Neural progenitor cell (in vitro differentiated cells): ENCODE results near the gene PRR7. TPM values are rescaled to one million over a fixed set of nuclear protein-coding genes. Genes with fewer than 3 reads are reported as not detected.

ENCODE experiments used
- DNase-seq: peaks from one replicate; pipeline ENCODE4 v3.0.0-alpha.2; 2016; ENCODE audit warnings: low spot score
- H2AFZ ChIP-seq: fragments of 200-600 bp; sonication (generic); replicated peaks from 2 replicates; pipeline ENCODE4 v1.6.1; 2016; ENCODE audit warnings: antibody characterized with exemption
- H3F3A ChIP-seq: fragments of 200-600 bp; sonication (generic); 2 replicates; pipeline ENCODE4 v1.6.1; 2016; ENCODE audit warnings: antibody characterized with exemption, low read depth
- H3K27ac ChIP-seq: fragments of 200-600 bp; sonication (generic); 2 replicates; pipeline ENCODE4 v1.5.1; 2016; ENCODE audit warnings: mild to moderate bottlenecking
- H3K27me3 ChIP-seq: fragments of 200-600 bp; sonication (generic); 2 replicates; pipeline ENCODE4 v1.6.1; 2016; ENCODE audit warnings: mild to moderate bottlenecking, moderate library complexity
- H3K36me3 ChIP-seq: fragments of 200-600 bp; sonication (generic); 2 replicates; pipeline ENCODE4 v1.5.1; 2016
- H3K4me1 ChIP-seq: fragments of 200-600 bp; sonication (generic); 2 replicates; pipeline ENCODE4 v1.6.1; 2016; ENCODE audit warnings: mixed run types
- H3K4me2 ChIP-seq: fragments of 200-600 bp; sonication (generic); 2 replicates; pipeline ENCODE4 v1.6.1; 2016
- H3K4me3 ChIP-seq: fragments of 200-600 bp; sonication (generic); 2 replicates; pipeline ENCODE4 v1.5.1; 2016
- H3K79me2 ChIP-seq: fragments of 200-600 bp; sonication (generic); 2 replicates; pipeline ENCODE4 v1.6.1; 2016; ENCODE audit warnings: low read depth
- H3K9ac ChIP-seq: fragments of 200-600 bp; sonication (generic); 2 replicates; pipeline ENCODE4 v1.6.1; 2016
- H3K9me3 ChIP-seq: fragments of 200-600 bp; sonication (generic); 2 replicates; pipeline ENCODE4 v1.5.1; 2016; ENCODE audit warnings: low read depth
- H4K20me1 ChIP-seq: fragments of 200-600 bp; sonication (generic); 2 replicates; pipeline ENCODE4 v1.6.1; 2016; ENCODE audit warnings: low read depth
- H3K27ac Mint-ChIP-seq: 3 replicates; pipeline ENCODE4 v1.8.0; 2021; ENCODE audit warnings: mixed read lengths
- H3K27me3 Mint-ChIP-seq: 2 replicates; pipeline ENCODE4 v1.8.0; 2022; ENCODE audit warnings: low read depth, mild to moderate bottlenecking, inconsistent platforms, moderate library complexity, mixed read lengths; ENCODE audit not compliant: insufficient read depth
- H3K36me3 Mint-ChIP-seq: 3 replicates; pipeline ENCODE4 v1.8.0; 2021; ENCODE audit warnings: mixed read lengths
- H3K4me1 Mint-ChIP-seq: 3 replicates; pipeline ENCODE4 v1.8.0; 2021; ENCODE audit warnings: mixed read lengths
- H3K4me3 Mint-ChIP-seq: 3 replicates; pipeline ENCODE4 v1.8.0; 2021; ENCODE audit warnings: mild to moderate bottlenecking, moderate library complexity, mixed read lengths
- H3K9me3 Mint-ChIP-seq: 3 replicates; pipeline ENCODE4 v1.8.0; 2020; ENCODE audit warnings: mixed read lengths
- EZH2 ChIP-seq: fragments of 200-600 bp; sonication (generic); IDR thresholded peaks from 2 replicates; pipeline ENCODE4 v1.6.1; 2017; ENCODE audit warnings: antibody characterized with exemption, mild to moderate bottlenecking, moderate library complexity
- EZH2phosphoT487 ChIP-seq: fragments of 200-600 bp; sonication (generic); IDR thresholded peaks from 2 replicates; pipeline ENCODE4 v1.6.1; 2017; ENCODE audit warnings: antibody characterized with exemption
- total RNA-seq: library from RNA; depleted of rRNA; stranded (reverse); fragments of >200 nt; gene quantifications from 2 replicates; pipeline ENCODE4 v1.2.3, GENCODE V29; 2015; ENCODE audit warnings: low replicate concordance
- TF ChIP-seq, protein P1 (sequence below): fragments of 200-600 bp; sonication (generic); IDR thresholded peaks from 2 replicates; pipeline ENCODE4 v1.5.1; 2017; ENCODE audit warnings: antibody characterized with exemption, mild to moderate bottlenecking

PRR7 gene
- total RNA-seq, 1 donor from 2014 or later, result 4.5 TPM

DNA sequence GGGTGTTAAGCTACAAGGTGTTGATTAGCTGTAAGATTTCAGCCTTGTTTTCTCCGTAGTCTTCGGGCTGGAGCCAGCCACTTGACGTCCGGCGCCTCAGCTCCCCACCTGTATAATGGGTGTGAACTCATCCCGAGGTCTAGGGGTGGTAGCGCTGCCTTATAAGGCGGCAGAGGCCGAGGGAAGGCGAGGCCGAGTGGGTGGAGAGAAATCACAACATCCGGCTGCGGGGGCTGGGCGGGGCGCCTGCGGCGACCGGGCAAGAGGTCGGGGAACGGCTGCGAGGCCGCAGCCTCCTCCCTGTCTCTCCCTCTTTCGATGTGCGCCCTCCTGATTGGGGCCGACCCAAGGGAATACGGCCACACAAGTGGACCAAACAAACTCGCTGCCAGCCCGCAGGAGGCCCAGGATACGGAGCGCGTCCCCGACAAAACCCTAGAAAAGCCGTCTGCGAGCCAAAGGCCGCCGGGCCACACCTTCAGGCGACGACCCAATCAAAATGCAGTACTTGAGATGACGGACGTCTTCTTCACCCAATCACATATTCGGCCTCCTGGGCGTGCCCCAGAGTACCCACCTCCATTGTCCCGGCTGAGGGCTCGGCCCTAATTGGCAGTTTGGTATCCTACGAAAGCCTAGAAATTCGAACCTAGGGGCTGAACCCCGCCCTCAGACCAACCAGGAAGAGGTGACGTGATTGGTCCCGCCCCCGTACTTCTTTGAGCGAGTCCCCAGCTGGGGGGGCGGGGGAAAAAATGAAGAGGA lies 20.6 kb upstream of the PRR7 start:
- Histone ChIP-seq H3K9ac (no peak overlapping the region), H3K79me2 (peaks cover 32% of the 10 kb centered on the region), H2AFZ (peak overlapping the region; percentile 59), H3K36me3 (no peaks in the 10 kb centered on the region), H3K4me1 (peaks cover 9% of the 10 kb centered on the region), H3K4me3 (peak overlapping the region; percentile 60), H3K27ac (peak overlapping the region; percentile 88), H4K20me1 (peaks cover 31% of the 10 kb centered on the region), H3K9me3 (no peaks in the 10 kb centered on the region), H3F3A (peaks cover 12% of the 10 kb centered on the region), H3K27me3 (no peaks in the 10 kb centered on the region), H3K4me2 (peak overlapping the region; percentile 71)
- Mint-ChIP-seq H3K27me3 (peaks cover 14% of the 10 kb centered on the region), H3K4me1 (peaks cover 28% of the 10 kb centered on the region), H3K36me3 (peaks cover 2% of the 10 kb centered on the region), H3K27ac (peak overlapping the region; percentile 98), H3K9me3 (no peaks in the 10 kb centered on the region), H3K4me3 (peak overlapping the region; percentile 94)
- DNase-seq, result peak; percentile 100
- TF ChIP-seq, protein P1, sequence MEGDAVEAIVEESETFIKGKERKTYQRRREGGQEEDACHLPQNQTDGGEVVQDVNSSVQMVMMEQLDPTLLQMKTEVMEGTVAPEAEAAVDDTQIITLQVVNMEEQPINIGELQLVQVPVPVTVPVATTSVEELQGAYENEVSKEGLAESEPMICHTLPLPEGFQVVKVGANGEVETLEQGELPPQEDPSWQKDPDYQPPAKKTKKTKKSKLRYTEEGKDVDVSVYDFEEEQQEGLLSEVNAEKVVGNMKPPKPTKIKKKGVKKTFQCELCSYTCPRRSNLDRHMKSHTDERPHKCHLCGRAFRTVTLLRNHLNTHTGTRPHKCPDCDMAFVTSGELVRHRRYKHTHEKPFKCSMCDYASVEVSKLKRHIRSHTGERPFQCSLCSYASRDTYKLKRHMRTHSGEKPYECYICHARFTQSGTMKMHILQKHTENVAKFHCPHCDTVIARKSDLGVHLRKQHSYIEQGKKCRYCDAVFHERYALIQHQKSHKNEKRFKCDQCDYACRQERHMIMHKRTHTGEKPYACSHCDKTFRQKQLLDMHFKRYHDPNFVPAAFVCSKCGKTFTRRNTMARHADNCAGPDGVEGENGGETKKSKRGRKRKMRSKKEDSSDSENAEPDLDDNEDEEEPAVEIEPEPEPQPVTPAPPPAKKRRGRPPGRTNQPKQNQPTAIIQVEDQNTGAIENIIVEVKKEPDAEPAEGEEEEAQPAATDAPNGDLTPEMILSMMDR, result no peak
- TF ChIP-seq EZH2, result peak; percentile 46
- no peak for TF ChIP-seq EZH2phosphoT487

DNA sequence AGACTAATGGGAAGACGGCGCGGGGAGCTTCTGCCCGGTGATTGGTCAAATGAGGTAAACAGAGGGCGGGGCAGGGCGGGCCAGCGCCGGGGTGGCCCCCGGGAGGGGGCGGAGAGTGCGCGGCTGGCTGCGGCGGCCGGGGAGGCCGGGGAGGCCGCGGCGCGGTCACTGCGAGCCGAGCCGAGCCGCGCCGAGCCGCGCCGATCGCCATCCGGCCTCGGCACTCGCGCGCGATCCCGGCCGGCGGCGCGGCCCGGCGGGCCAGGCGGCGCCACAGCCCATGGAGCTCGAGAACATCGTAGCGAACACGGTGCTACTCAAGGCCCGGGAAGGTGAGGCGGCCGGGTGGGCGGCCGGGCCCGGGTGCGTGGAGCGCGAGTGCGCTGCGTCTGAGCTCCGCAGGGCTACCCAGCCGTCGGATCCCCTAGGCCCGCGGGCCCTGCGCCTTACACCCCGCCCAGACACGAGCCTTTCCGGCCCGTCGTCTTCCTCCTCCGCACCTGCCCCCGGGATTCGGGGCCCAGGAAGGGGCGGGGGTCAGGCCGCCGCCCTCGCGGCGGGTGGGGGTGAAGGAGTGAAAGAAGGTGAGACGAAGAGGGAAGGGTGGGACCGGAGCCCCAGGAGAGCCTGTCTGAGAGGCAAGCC lies 19.9 kb upstream of the PRR7 start, which contains the start of gene GRK6:
TSS of gene GRK6 (plus strand) at position 111 of the 645 bp plus-strand sequence. CDS start at position 281, 170 bp downstream.
- Mint-ChIP-seq H3K4me1 (peaks cover 28% of the 10 kb centered on the region), H3K4me3 (peak within 1 kb of the TSS; percentile 94), H3K27ac (peak within 1 kb of the TSS; percentile 98), H3K9me3 (no peaks in the 10 kb centered on the region), H3K27me3 (peaks cover 14% of the 10 kb centered on the region), H3K36me3 (peaks cover 2% of the 10 kb centered on the region)
- H3K4me2 ChIP-seq, result peak within 1 kb of the TSS; percentile 90
- H4K20me1 ChIP-seq, result peaks cover 31% of the 10 kb centered on the region
- H3K9ac ChIP-seq, result peak within 1 kb of the TSS; percentile 87
- DNase-seq, result no peak
- peaks cover 9% of the 10 kb centered on the region for H3K4me1 ChIP-seq
- H3K79me2 ChIP-seq, result peaks cover 32% of the 10 kb centered on the region
- peak within 1 kb of the TSS; percentile 88 for H3K27ac ChIP-seq
- no peaks in the 10 kb centered on the region for H3K36me3 ChIP-seq
- TF ChIP-seq, protein P1, result no peak
- TF ChIP-seq EZH2phosphoT487 (no peak), EZH2 (no peak)
- H3K4me3 ChIP-seq, result peak within 1 kb of the TSS; percentile 95
- H2AFZ ChIP-seq, result peak within 1 kb of the TSS; percentile 59
- no peaks in the 10 kb centered on the region for H3K9me3 ChIP-seq
- no peaks in the 10 kb centered on the region for H3K27me3 ChIP-seq
- peaks cover 12% of the 10 kb centered on the region for H3F3A ChIP-seq

DNA sequence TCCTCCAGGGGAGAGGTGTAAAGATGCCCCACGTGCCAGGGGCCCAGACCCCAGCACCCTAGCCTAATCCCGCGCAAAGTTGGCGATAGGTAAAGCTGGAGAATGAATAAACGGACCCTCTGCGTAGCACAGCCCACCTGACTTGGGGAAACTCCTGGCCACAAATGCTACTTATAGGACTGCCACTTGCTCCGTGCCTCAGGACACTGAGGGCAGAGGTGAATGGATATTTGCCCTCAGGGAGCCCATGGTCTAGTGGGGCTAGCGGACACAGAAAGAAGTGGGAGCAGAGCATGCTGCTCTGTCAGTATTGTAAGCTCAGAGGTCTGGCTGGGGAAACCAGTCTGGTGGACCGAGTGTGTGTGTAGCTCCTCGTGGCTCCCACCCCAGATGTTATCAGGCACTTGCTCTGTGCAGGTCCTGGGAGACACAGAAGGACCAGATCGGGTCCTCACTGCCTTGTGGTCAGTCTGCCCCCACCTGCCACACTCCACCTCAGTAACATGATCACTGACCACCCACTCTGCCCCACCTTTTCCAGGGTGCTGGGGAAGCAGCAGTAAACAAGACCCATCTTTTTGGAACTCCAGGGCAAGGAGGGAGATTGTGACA lies 19.3 kb upstream of the PRR7 start:
- peaks cover 2% of the 10 kb centered on the region for H3K36me3 Mint-ChIP-seq
- H4K20me1 ChIP-seq, result peaks cover 31% of the 10 kb centered on the region
- peaks cover 12% of the 10 kb centered on the region for H3F3A ChIP-seq
- H3K27me3 Mint-ChIP-seq, result peaks cover 13% of the 10 kb centered on the region
- no peaks in the 10 kb centered on the region for H3K9me3 Mint-ChIP-seq
- no peaks in the 10 kb centered on the region for H3K9me3 ChIP-seq
- peaks cover 28% of the 10 kb centered on the region for H3K4me1 Mint-ChIP-seq
- H2AFZ ChIP-seq, result no peak overlapping the region
- no peak overlapping the region for H3K27ac ChIP-seq
- H3K4me3 ChIP-seq, result peak overlapping the region; percentile 95
- H3K4me2 ChIP-seq, result peak overlapping the region; percentile 90
- peaks cover 9% of the 10 kb centered on the region for H3K4me1 ChIP-seq
- TF ChIP-seq EZH2, result no peak
- no peak for TF ChIP-seq EZH2phosphoT487
- TF ChIP-seq, protein P1, result no peak
- peak overlapping the region; percentile 79 for H3K27ac Mint-ChIP-seq
- H3K4me3 Mint-ChIP-seq, result peak overlapping the region; percentile 93
- peaks cover 32% of the 10 kb centered on the region for H3K79me2 ChIP-seq
- peak; percentile 30 for DNase-seq
- no peaks in the 10 kb centered on the region for H3K36me3 ChIP-seq
- H3K9ac ChIP-seq, result peak overlapping the region; percentile 87
- H3K27me3 ChIP-seq, result no peaks in the 10 kb centered on the region
